DOHH2 (cell line): ENCODE measurements around the gene FAM200A.
"Not testable (repeated sequence)": the region's sequence is repeated elsewhere in the genome, so short reads cannot be mapped to it uniquely, and the experiment has no call there.

Experiments
- CTCF ChIP-seq: fragments of 200-600 bp; sonication (generic); IDR thresholded peaks from one replicate; pipeline ENCODE4 v1.5.1; 2014; ENCODE audit warnings: antibody characterized with exemption, mild to moderate bottlenecking, low read depth, low read length; ENCODE audit not compliant: poor library complexity, severe bottlenecking
- EZH2phosphoT487 ChIP-seq: fragments of 200-600 bp; sonication (generic); IDR thresholded peaks from 2 replicates; pipeline ENCODE4 v1.6.1; 2017; ENCODE audit warnings: borderline replicate concordance, mild to moderate bottlenecking, antibody characterized with exemption, low read length, moderate library complexity, mixed read lengths

- TF ChIP-seq CTCF, EZH2phosphoT487: not testable (repeated sequence)
Measured at GRCh38 chr7:99568770-99569169, 16.9 kb upstream of the FAM200A start.
